D721Med (cell line): ENCODE data around the gene TMEM170B.

ENCODE experiments used
- DNase-seq: peaks from one replicate; pipeline ENCODE4 v3.0.0; 2011; ENCODE audit warnings: low spot score; ENCODE audit not compliant: insufficient read length
- FAIRE-seq: peaks from 2 replicates; lab custom pipeline; 2011; peaks lifted over from hg19 to GRCh38; lab: Jason Lieb, UNC
- CTCF ChIP-seq: IDR thresholded peaks from 2 replicates; pipeline ENCODE4 v1.5.1; 2012; ENCODE audit warnings: mild to moderate bottlenecking, control low read depth; ENCODE audit not compliant: insufficient read depth; ENCODE audit errors: missing control alignments

The TMEM170B gene

GRCh38 chr6:11608600-11609323, 71.2 kb downstream of the TMEM170B start:
- TF ChIP-seq CTCF, result no peak
- DNase-seq (no peak), FAIRE-seq (no peak)

- no peak for FAIRE-seq
- no peak for DNase-seq
- no peak for TF ChIP-seq CTCF
Observed at GRCh38 chr6:11609324-11610071, 71.9 kb downstream of the TMEM170B start.

- no peak for TF ChIP-seq CTCF
- FAIRE-seq, result no peak
- no peak for DNase-seq
Observed at GRCh38 chr6:11613336-11613735, 75.8 kb downstream of the TMEM170B start.

- TF ChIP-seq CTCF, result no peak
- no peak for DNase-seq
- FAIRE-seq, result no peak
Observed at GRCh38 chr6:11613858-11614257, 76.3 kb downstream of the TMEM170B start.

GRCh38 chr6:11614534-11615213, 77.1 kb downstream of the TMEM170B start:
- FAIRE-seq, result no peak
- no peak for DNase-seq

GRCh38 chr6:11615214-11615602, 77.7 kb downstream of the TMEM170B start:
- no peak for TF ChIP-seq CTCF
- FAIRE-seq (no peak), DNase-seq (no peak)

More at GRCh38 chr6:11614534-11615213, 77.1 kb downstream of the TMEM170B start:
- no peak for TF ChIP-seq CTCF
